ENCODE results near the gene ATN1.
A peak's percentile ranks its signal among the peaks of the same experiment; 100 is the strongest.
"Not testable (repeated sequence)": the region's sequence is repeated elsewhere in the genome, so short reads cannot be mapped to it uniquely, and the experiment has no call there.

The ATN1 gene

GRCh38 chr12:6905414-6906040 lies 22.2 kb upstream of the ATN1 start:
- DNase-seq: no peak

GRCh38 chr12:6908141-6908540 lies 19.6 kb upstream of the ATN1 start:
- not testable (repeated sequence) for DNase-seq

DNA sequence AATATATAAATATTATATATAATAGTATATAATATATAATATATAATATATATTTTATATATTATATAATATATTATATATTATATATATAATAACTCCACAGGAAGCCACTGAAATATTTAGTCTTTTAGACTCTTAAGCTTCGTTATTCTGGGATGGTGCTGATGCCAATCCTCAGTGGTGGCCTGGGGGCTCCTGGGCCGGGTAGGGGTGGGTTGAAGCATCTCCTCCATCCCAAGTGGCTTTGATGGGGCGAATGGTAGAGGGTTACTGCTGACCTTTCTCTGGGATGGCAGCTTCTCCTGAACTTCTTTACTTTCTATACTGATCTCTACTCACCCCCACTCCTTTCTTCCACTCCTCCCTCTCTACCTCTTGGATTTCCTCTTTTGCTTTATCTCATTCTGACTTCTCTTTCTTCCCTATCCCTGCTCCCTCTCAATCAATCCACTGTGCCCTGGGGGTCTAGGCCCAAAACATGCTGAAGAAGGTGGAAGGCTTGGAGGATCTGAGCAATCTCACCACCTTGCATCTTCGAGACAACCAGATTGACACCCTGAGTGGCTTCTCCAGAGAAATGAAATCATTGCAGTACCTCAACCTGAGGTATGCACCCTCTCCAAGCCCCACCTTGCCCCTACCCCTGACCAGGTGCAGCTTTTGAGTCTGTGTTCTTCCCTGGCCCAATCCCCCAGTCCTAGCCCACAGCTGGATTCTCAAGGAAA lies 18.2 kb upstream of the ATN1 start:
- DNase-seq: no peak

DNA sequence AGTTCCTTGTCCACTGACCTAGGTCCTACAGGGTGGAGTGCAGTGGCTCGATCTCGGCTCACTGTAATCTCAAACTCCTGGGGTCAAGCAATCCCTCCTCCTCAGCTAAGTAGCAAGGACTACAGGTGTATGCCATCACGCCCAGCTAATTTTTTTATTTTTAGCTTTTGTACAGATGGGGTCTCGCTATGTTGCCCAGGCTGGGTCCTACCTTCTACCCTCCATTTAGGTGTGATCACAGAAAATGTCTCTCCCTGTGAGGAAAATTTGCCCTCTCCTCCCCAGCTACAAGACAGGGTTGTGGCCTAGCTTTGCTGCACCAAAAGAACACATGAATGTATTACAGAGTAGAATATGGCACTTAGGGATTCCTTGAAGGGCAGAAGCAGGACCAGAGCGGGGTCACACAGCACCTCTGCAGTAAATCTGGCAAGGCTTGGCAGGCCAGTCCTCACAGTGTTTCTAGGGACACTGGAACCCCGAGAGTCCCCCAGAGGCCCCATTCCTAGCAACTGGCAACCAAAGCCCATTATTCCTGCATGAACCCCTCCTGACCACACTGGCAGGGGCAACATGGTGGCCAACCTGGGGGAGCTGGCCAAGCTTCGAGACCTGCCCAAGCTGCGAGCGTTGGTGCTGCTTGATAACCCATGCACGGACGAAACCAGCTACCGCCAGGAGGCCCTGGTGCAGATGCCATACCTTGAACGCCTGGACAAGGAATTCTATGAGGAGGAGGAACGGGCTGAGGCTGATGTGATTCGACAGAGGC lies 15.4 kb upstream of the ATN1 start:
- DNase-seq: no peak

GRCh38 chr12:6914246-6914946 lies 13.4 kb upstream of the ATN1 start, which contains the start of gene ENO2:
ENO2 (plus strand) TSS chr12:6914580; CDS start chr12:6915833, 1,253 bp downstream.
- DNase-seq: peak; percentile 88

DNA sequence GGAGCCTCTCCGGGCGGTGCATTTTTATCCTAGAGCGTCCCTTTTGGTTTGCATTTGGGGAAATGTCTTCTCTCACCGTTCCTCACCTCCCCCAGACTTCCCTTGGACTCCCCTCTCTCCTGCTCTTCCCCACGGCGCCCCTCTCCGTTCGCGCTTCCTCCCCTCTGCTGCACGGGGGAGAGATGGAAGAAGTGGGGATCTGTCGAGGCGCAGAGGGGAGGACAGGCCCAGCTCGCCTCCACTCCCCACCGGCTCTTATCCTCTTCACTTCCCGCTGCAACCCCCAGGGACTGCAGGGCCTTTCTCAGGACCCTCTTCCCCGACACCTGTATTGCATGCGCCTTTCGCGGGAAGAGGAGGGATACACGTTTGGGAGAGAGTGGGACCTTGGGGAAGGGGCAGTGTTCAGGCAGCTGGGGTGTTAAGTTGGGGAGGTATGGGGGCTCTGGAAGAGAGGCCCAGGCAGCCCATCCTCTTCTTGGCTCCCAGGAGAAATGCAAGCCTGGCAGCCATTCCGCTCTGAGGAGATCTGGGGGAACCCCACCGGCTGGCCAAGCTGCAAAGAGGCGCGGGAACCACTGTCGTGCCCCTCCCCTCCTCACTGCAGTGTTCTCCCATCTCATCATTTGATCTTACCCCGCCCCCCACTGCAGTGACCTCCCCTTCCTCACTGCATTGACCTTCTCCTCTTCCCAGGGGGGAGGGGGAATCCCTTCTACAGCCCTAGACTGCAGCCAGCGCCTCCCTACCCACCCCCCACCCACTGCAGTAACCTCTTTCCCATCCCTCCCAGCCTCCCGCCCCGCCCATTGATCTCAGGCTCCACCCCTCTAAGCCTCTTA lies 12.6 kb upstream of the ATN1 start:
- DNase-seq: peak; percentile 31

GRCh38 chr12:6915789-6916285 lies 11.9 kb upstream of the ATN1 start:
- no peak for DNase-seq

DNA sequence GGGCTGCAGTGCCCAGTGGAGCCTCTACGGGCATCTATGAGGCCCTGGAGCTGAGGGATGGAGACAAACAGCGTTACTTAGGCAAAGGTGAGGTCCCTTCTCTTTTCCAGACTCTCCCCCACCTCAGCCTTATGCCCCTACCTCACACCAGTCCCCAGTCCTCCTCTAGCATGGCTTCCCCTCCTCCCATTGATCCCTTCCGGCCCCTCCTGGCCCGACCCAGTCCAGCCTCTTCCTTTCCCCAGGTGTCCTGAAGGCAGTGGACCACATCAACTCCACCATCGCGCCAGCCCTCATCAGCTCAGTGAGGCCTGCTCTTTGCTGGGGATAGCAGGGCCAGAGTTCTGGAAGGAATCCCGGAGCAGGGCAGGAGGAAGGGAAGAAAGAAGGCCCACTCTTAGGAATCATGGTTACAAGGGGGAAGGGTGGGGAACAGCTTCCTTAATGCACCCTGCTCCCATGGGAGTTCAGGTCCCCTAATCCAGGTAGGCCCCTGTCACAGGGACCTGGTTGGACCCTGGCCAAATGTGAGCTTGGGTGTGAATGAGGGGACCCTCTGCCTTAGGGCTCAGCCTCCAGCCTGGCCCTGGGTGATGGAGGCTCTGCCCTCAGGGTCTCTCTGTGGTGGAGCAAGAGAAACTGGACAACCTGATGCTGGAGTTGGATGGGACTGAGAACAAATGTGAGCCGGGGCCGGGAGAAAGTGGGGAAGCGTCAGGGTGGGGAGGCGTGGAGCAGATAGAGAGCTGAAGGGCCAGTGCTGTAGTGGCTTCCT lies 11.1 kb upstream of the ATN1 start:
- DNase-seq: no peak

DNA sequence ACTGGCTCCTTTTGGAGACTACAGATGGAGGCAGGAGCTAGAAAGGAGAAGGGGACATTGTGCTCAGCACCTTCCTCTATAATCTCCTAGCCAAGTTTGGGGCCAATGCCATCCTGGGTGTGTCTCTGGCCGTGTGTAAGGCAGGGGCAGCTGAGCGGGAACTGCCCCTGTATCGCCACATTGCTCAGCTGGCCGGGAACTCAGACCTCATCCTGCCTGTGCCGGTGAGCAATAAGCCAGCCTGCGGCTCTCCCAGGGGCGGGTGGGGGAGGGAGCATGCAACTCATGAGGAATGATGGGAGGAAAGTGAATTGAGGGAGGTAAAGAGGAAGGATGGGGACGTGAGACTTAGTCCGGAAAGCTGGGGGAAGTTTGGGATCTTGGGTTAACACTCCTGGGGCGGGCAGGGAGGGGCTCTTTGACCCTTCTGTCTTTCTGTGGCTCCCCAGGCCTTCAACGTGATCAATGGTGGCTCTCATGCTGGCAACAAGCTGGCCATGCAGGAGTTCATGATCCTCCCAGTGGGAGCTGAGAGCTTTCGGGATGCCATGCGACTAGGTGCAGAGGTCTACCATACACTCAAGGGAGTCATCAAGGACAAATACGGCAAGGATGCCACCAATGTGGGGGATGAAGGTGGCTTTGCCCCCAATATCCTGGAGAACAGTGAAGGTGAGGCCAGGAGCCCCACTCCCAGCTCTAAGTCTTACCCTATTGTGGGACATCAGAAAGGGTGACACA lies 10.1 kb upstream of the ATN1 start:
- DNase-seq: no peak

- DNase-seq: no peak
These were observed 8.2 kb upstream of the ATN1 start for GRCh38 chr12:6919588-6919987.

GRCh38 chr12:6921539-6921938 lies 6.2 kb upstream of the ATN1 start:
- DNase-seq: no peak

- no peak for DNase-seq
These were observed 5.5 kb upstream of the ATN1 start for GRCh38 chr12:6921996-6922946.

- no peak for DNase-seq
These were observed 4.6 kb upstream of the ATN1 start for GRCh38 chr12:6923003-6923732.

GRCh38 chr12:6923851-6924250 lies 3.9 kb upstream of the ATN1 start:
- no peak for DNase-seq

DNA sequence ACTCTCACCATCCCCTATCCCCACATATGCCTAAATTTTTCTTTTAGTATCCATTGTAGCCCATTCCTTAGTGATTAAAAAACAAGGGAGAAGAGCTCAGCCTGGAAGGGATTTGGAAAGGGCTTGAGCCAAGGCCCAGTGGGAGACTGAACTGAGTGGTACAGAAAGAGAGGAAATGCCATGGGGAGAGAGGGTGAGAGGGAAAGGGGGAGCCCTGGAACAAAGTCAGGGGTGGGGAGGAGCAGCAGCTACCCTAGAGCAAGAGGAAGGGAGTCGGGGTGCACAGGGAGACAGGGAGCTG lies 2.6 kb upstream of the ATN1 start:
- DNase-seq: no peak

- DNase-seq: no peak
These were observed 2.0 kb upstream of the ATN1 start for GRCh38 chr12:6925540-6926279.

- peak; percentile 30 for DNase-seq
These were observed 403 bp downstream of the ATN1 start for GRCh38 chr12:6928022-6928702.

Measured in CD4-positive, alpha-beta T cell treated with Interleukin-17A for 1 hour (primary cell).